ENCODE measurements around the gene FUOM. TPM values are rescaled to one million over a fixed set of nuclear protein-coding genes. Genes with fewer than 3 reads are reported as not detected.
"Not testable (repeated sequence)": the region's sequence is repeated elsewhere in the genome, so short reads cannot be mapped to it uniquely, and the experiment has no call there.

FUOM gene
- total and polyA plus RNA-seq, 2 donors (not counting 3 experiments of a cell fraction or from before 2014, with no cell fraction given) = 17.4 to 33.9 TPM

DNA sequence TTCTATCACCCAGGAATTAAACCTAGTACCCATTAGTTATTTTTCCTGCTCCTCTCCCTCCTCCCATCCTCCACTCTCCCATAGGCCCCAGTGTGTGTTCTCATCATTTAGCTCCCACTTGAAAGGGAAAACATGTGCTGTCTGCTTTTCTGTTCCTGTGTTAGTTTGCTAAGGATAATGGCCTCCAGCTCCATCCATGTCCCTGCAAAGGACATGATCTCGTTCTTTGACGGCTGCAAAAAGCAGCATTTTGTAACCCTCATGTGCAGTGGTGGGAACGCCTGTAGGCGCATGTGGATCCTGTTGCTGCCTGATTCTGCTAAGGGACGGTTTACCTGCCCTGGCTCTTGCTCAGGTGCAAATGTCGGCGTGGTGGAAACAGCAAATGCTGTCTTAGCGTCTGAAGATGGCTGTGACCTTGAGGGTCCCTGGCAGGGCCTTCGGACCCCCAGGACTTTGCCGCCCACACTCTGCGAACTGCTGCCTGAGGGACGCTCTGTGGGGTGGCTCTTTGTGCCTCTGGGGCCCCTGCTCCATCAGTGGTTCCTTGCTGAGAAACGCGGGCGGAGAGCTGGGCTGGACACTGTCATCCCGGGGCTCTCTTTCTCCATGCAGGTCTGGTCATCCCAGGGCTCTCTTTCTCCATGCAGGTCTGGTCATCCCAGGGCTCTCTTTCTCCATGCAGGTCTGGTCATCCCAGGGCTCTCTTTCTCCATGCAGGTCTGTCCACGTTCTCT lies 30.6 kb upstream of the FUOM start:
- POLR2A ChIA-PET = no interaction called here
- CTCF ChIA-PET = no interaction called here

GRCh38 chr10:133386951-133387350 lies 29.1 kb upstream of the FUOM start:
- FAIRE-seq; H3K36me3 ChIP-seq (ENCODE audit: control insufficient read depth in 2 of 2, extremely low read depth in 1 of 2, insufficient read depth in 2 of 2, low read length in 2 of 2); H3K4me1 ChIP-seq (ENCODE audit: control insufficient read depth, extremely low read depth, insufficient read depth, low read length); dilution Hi-C loops (cut with MboI; ENCODE audit: extremely low pct_ligation_motif_present, low sequenced_read_pairs); H3K27ac ChIP-seq (ENCODE audit: insufficient read depth, low read depth, low read length); H3K9me3 ChIP-seq (replicated peaks; ENCODE audit: control insufficient read depth, insufficient read depth, low read length); H2AFZ ChIP-seq (ENCODE audit: low read depth, low read length); BruUV-seq (replicated peaks); H3K9ac ChIP-seq (replicated peaks; ENCODE audit: extremely low read depth, insufficient read depth, low read length); DNase-seq (ENCODE audit: low read depth, low spot score); CTCF ChIA-PET; intact Hi-C loops (cut with micrococcal nuclease); H3K9me1 ChIP-seq (replicated peaks; ENCODE audit: control insufficient read depth, extremely low read depth, insufficient read depth, low read length); POLR2A ChIA-PET; H3K4me3 ChIP-seq (replicated peaks in 1 of 3; ENCODE audit: insufficient read depth in 1 of 3, low read depth in 1 of 3, low read length in 3 of 3); H3K4me2 ChIP-seq (ENCODE audit: insufficient read depth, low read length); H3K27me3 ChIP-seq (ENCODE audit: control insufficient read depth in 2 of 2, insufficient read depth in 2 of 2, low read length in 2 of 2); H3K79me2 ChIP-seq (ENCODE audit: control insufficient read depth, insufficient read depth, low read length); H4K20me1 ChIP-seq (replicated peaks; ENCODE audit: control insufficient read depth, extremely low read depth, insufficient read depth, low read length): not testable (repeated sequence)

More for the DNA sequence above, 30.6 kb upstream of the FUOM start:
- Histone ChIP-seq H3K9me1 (replicated peaks; ENCODE audit: control insufficient read depth, extremely low read depth, insufficient read depth, low read length) (no peaks in the 10 kb centered on the region), H3K36me3 (ENCODE audit: control insufficient read depth in 2 of 2, extremely low read depth in 1 of 2, insufficient read depth in 2 of 2, low read length in 2 of 2) (no peaks in the 10 kb centered on the region), H3K27ac (ENCODE audit: insufficient read depth, low read depth, low read length) (no peak overlapping the region), H3K4me3 (replicated peaks in 1 of 3; ENCODE audit: insufficient read depth in 1 of 3, low read depth in 1 of 3, low read length in 3 of 3) (no peak overlapping the region), H3K27me3 (ENCODE audit: control insufficient read depth in 2 of 2, insufficient read depth in 2 of 2, low read length in 2 of 2) (no peaks in the 10 kb centered on the region), H2AFZ (ENCODE audit: low read depth, low read length) (no peak overlapping the region), H3K9ac (replicated peaks; ENCODE audit: extremely low read depth, insufficient read depth, low read length) (no peak overlapping the region), H3K4me1 (ENCODE audit: control insufficient read depth, extremely low read depth, insufficient read depth, low read length) (peaks cover 5% of the 10 kb centered on the region), H3K4me2 (ENCODE audit: insufficient read depth, low read length) (no peak overlapping the region), H4K20me1 (replicated peaks; ENCODE audit: control insufficient read depth, extremely low read depth, insufficient read depth, low read length) (no peaks in the 10 kb centered on the region), H3K9me3 (replicated peaks; ENCODE audit: control insufficient read depth, insufficient read depth, low read length) (no peaks in the 10 kb centered on the region), H3K79me2 (ENCODE audit: control insufficient read depth, insufficient read depth, low read length) (no peaks in the 10 kb centered on the region)
- intact Hi-C loops (cut with micrococcal nuclease) (no loop called here), dilution Hi-C loops (cut with MboI; ENCODE audit: extremely low pct_ligation_motif_present, low sequenced_read_pairs) (no loop called here)
- BruUV-seq (replicated peaks) = no TSS peak
- DNase-seq (ENCODE audit: low read depth, low spot score) (no peak), FAIRE-seq (peak; percentile 24)
- TF ChIP-seq POLR2AphosphoS5 (IDR thresholded peaks at IDR 0.05; ENCODE audit: insufficient read depth, low read depth, low read length) = no peak
- TF ChIP-seq, protein P1, sequence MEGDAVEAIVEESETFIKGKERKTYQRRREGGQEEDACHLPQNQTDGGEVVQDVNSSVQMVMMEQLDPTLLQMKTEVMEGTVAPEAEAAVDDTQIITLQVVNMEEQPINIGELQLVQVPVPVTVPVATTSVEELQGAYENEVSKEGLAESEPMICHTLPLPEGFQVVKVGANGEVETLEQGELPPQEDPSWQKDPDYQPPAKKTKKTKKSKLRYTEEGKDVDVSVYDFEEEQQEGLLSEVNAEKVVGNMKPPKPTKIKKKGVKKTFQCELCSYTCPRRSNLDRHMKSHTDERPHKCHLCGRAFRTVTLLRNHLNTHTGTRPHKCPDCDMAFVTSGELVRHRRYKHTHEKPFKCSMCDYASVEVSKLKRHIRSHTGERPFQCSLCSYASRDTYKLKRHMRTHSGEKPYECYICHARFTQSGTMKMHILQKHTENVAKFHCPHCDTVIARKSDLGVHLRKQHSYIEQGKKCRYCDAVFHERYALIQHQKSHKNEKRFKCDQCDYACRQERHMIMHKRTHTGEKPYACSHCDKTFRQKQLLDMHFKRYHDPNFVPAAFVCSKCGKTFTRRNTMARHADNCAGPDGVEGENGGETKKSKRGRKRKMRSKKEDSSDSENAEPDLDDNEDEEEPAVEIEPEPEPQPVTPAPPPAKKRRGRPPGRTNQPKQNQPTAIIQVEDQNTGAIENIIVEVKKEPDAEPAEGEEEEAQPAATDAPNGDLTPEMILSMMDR (IDR thresholded peaks at IDR 0.05; ENCODE audit: extremely low read depth in 1 of 2, insufficient read depth in 1 of 2, low read depth in 1 of 2, low read length in 2 of 2) = no peak
- TF ChIP-seq POLR2A (IDR thresholded peaks at IDR 0.05; ENCODE audit: low read depth, low read length) = no peak
- no peak for TF ChIP-seq JUN (IDR thresholded peaks at IDR 0.05; ENCODE audit: borderline replicate concordance, insufficient read depth, insufficient read length, low read depth)
- no peak for TF ChIP-seq FOS (IDR thresholded peaks at IDR 0.05; ENCODE audit: borderline replicate concordance, insufficient read depth, low read length)
- no peak for TF ChIP-seq GATA2 (IDR thresholded peaks at IDR 0.05; ENCODE audit: insufficient read depth, insufficient read length, low read depth, low read length)
- TF ChIP-seq EZH2 (IDR thresholded peaks at IDR 0.05; ENCODE audit: borderline replicate concordance, low read depth, low read length, severe bottlenecking) = no peak
- TF ChIP-seq, protein P2, sequence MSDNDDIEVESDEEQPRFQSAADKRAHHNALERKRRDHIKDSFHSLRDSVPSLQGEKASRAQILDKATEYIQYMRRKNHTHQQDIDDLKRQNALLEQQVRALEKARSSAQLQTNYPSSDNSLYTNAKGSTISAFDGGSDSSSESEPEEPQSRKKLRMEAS (IDR thresholded peaks at IDR 0.05; ENCODE audit: insufficient read depth, insufficient read length) = no peak
- no peak for TF ChIP-seq MYC (IDR thresholded peaks at IDR 0.05; ENCODE audit: low read depth, low read length)

All from endothelial cell of umbilical vein (primary cell).